ENCODE measurements around the gene LRRTM2.
"Not testable (repeated sequence)": the region's sequence is repeated elsewhere in the genome, so short reads cannot be mapped to it uniquely, and the experiment has no call there.

LRRTM2 gene

GRCh38 chr5:138840103-138840502 lies 35.0 kb downstream of the LRRTM2 start:
- DNase-seq (ENCODE audit: low read depth in 2 of 2, low spot score in 1 of 2), result no peak

- no peak for DNase-seq (ENCODE audit: low read depth in 2 of 2, low spot score in 1 of 2)
These were observed 38.0 kb downstream of the LRRTM2 start for GRCh38 chr5:138837160-138837559.

GRCh38 chr5:138834853-138835252 lies 40.3 kb downstream of the LRRTM2 start:
- DNase-seq (ENCODE audit: low read depth in 2 of 2, low spot score in 1 of 2), result not testable (repeated sequence)

GRCh38 chr5:138833726-138834480 lies 41.2 kb downstream of the LRRTM2 start:
- no peak for DNase-seq (ENCODE audit: low read depth in 2 of 2, low spot score in 1 of 2)

GRCh38 chr5:138833080-138833479 lies 42.1 kb downstream of the LRRTM2 start:
- no peak for DNase-seq (ENCODE audit: low read depth in 2 of 2, low spot score in 1 of 2)

GRCh38 chr5:138832218-138832617 lies 42.9 kb downstream of the LRRTM2 start:
- DNase-seq (ENCODE audit: low read depth in 2 of 2, low spot score in 1 of 2), result no peak

GRCh38 chr5:138831703-138832102 lies 43.4 kb downstream of the LRRTM2 start:
- DNase-seq (ENCODE audit: low read depth in 2 of 2, low spot score in 1 of 2), result no peak

GRCh38 chr5:138829341-138829740 lies 45.8 kb downstream of the LRRTM2 start:
- no peak for DNase-seq (ENCODE audit: low read depth in 2 of 2, low spot score in 1 of 2)

GRCh38 chr5:138828556-138828955 lies 46.6 kb downstream of the LRRTM2 start:
- DNase-seq (ENCODE audit: low read depth in 2 of 2, low spot score in 1 of 2), result no peak

GRCh38 chr5:138824924-138825863 lies 49.9 kb downstream of the LRRTM2 start:
- DNase-seq (ENCODE audit: low read depth in 2 of 2, low spot score in 1 of 2), result no peak

GRCh38 chr5:138824516-138824915 lies 50.6 kb downstream of the LRRTM2 start:
- no peak for DNase-seq (ENCODE audit: low read depth in 2 of 2, low spot score in 1 of 2)

- no peak for DNase-seq (ENCODE audit: low read depth in 2 of 2, low spot score in 1 of 2)
These were observed 54.4 kb downstream of the LRRTM2 start for GRCh38 chr5:138820695-138821094.

- no peak for DNase-seq (ENCODE audit: low read depth in 2 of 2, low spot score in 1 of 2)
These were observed 56.1 kb downstream of the LRRTM2 start for GRCh38 chr5:138819081-138819480.

Measured in stimulated activated CD8-positive, alpha-beta memory T cell treated with anti-CD3 and anti-CD28 coated beads, Interleukin-4, amount 100 ng/mL, for 1 hour (primary cell).